ENCODE results near the gene PLD1.
"Not testable (repeated sequence)": the region's sequence is repeated elsewhere in the genome, so short reads cannot be mapped to it uniquely, and the experiment has no call there.

The PLD1 gene

DNA sequence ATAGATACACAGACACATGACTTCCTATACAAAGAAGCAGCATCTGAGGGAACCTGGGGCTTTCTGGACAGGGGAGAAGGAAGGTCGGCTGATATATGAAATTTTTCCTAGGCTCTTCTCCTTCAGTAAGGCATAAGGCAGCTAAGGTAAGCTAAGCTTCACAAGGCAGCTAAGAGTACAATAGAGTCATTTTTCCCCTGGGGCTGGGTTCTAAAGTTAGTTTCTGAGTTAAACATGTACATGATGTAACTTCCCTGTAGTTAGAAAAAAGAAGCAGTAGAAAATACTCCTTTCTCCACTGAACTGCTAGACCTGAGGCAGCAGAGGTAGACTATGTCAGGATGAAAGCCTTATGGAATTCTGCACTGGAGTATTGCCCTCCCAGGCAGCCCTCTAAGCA lies 109.6 kb downstream of the PLD1 start:
- DNase-seq (ENCODE audit: low read depth, low spot score) = no peak

GRCh38 chr3:171700157-171700556 lies 110.1 kb downstream of the PLD1 start:
- no peak for DNase-seq (ENCODE audit: low read depth, low spot score)

DNA sequence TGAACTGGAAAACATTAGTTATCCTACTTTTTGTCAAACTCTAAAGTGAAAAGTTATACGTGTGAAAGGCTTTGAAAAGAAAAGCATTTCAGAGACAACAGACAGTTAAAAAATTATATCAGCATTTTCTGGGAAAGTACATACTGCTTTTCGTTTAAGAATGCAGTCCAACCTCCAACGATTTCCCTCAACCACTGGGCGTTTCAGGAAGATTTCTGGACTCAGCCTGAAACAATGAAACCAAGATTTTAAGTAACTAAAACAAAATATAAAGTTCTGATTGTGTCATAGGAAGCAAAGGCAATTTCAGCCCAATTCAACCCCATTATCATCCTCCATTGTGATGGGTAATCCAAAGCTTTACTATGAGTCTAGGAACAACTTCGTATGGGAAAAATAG lies 110.7 kb downstream of the PLD1 start:
- no peak for DNase-seq (ENCODE audit: low read depth, low spot score)

DNA sequence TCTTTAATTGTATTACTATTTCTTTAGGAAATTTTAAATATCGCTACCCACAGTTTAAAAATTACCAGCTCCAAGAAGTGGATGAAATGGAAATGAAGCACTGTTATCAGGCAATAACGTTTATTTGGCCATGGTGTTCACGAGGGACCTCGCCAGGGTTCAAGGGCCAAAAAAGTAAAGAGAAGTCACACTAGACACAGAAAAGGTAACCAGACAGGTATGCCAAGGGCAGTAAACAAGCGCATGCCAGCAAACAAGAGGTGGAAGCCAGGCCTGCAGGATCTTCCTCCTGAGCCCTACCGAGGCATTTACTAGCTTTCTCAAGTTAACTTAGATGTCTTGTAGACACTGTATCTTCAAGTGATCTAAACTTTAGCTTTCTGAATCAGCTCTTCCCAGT lies 113.5 kb downstream of the PLD1 start:
- no peak for DNase-seq (ENCODE audit: low read depth, low spot score)

DNA sequence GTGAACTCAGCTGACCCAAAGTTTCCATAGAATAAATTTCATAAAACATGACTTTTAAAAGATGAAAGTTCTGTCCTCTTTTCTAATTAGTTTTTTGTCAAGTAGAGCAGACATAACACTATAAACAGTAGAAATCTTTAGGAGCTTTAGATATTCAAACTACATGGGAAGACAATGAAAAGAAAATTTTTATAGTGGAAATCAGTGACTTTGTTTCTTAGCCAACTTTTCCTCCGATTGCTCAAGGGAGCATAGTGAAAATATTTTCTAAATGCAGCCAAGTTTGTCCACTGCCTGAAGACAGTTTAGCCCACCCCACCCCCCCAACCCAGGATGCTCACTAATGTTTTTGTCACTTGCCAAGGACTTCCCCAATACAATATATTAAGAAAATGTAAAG lies 114.9 kb downstream of the PLD1 start:
- DNase-seq (ENCODE audit: low read depth, low spot score) = no peak

DNA sequence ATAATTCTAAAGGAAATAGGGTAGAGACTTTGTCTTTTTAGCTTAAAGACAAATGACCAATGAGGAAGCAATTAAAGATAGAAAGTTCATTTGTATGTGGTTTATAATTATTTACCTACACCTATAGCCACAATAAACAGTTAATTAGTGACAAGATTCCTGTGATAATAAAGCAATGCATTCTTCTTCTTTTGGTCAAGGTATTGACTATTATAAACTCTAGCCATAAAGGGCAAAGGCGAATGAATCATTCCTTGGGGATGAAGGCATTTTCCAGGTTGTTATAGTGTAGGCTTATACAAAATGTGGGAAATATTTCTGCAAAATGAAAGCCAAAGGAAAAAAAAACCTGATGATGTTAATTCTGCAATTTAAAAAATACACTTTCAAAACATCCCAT lies 115.4 kb downstream of the PLD1 start:
- no peak for DNase-seq (ENCODE audit: low read depth, low spot score)

DNA sequence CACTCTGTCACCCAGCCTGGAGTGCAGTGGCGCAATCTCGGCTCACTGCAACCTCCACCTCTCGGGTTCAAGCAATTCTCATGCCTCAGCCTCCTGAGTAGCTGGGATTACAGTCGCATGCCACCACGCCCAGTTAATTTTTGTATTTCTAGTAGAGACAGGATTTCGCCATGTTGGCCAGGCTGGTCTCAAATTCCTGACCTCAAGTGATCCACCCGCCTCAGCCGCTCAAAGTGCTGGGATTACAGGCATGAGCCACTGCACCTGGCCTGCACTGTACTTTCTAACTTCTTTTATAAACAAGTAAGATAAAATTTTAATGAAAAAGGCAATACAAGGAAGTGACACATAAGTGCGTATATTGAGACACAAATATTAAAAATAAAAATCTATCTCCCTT lies 117.7 kb downstream of the PLD1 start:
- DNase-seq (ENCODE audit: low read depth, low spot score) = not testable (repeated sequence)

- DNase-seq (ENCODE audit: low read depth, low spot score) = no peak
Observed at GRCh38 chr3:171691485-171691884, 118.8 kb downstream of the PLD1 start.

- no peak for DNase-seq (ENCODE audit: low read depth, low spot score)
Observed at GRCh38 chr3:171690281-171690680, 120.0 kb downstream of the PLD1 start.

DNA sequence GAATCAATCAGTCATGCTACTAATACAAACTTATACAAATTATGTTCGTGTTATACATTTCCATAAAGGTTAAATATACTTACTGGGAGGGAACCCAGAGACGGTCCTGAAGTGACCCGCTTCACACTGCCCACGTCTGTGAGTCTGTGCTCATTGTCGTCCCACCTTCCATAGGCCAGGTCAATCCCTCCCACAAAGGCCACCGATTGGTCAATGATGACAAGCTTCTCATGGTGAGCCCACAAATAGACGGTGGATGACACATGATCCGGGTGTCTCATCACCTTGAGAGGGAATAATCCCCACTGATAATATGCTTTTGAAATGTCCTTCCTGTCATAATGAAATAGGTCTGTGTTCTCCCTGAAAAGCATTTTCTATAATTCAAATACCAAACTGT lies 121.7 kb downstream of the PLD1 start:
- no peak for DNase-seq (ENCODE audit: low read depth, low spot score)

GRCh38 chr3:171688002-171688401 lies 122.3 kb downstream of the PLD1 start:
- DNase-seq (ENCODE audit: low read depth, low spot score) = no peak

- DNase-seq (ENCODE audit: low read depth, low spot score) = no peak
Observed at GRCh38 chr3:171687581-171687980, 122.7 kb downstream of the PLD1 start.

DNA sequence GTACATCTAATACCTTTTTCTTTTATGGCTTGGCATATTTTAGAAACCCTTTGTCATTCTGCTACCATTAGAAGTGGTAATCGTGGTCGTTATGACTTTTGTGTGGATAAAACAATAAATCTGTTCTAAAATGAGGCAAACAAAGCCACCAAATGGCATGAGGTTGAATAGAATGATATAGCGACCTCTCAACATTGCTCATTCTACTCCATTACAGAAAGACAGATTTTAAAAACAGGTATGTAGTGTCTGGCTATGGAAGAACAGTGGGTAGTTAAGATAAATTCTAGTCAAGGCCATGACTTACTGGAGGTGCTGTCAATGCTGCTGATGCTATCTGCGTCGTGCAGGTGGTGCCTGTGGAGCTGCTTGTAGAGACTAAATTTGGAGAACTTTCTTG lies 123.2 kb downstream of the PLD1 start:
- DNase-seq (ENCODE audit: low read depth, low spot score) = no peak

DNA sequence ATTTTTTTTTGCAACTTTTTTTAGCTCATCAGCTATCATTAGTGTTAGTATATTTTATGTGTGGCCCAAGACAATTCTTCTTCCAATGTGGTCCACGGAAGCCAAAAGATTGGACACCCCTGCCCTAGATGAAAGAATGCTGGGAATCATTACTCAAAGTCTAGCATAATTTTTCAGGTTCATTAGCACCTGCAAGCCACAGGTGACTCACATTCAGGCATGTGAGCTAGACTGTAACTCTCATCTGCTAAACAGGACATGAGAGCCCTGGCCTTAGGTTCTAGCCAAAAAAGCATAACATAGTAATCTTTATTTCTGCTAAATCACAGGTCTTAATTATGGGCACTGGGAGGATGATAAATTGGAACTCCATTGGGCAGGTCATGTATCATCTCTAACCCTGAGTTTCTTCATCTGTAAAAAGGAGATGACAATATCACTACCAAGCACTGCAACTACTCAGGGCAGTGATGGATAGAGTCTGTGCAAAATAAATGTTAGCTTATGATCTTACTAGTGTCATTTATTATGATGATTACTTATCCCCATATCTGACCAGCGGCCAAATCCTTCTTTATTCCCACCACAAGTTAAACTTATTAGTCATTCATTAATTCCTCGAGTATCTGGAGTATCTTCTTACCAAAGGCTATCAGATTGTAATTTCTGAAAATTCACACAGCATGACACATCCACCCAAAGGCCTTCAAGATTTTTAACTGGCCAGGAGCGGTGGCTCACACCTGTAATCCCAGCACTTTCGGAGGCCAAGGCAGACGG lies 125.0 kb downstream of the PLD1 start:
- no peak for DNase-seq (ENCODE audit: low read depth, low spot score)

- no peak for DNase-seq (ENCODE audit: low read depth, low spot score)
Observed at GRCh38 chr3:171684221-171684620, 126.1 kb downstream of the PLD1 start.

DNA sequence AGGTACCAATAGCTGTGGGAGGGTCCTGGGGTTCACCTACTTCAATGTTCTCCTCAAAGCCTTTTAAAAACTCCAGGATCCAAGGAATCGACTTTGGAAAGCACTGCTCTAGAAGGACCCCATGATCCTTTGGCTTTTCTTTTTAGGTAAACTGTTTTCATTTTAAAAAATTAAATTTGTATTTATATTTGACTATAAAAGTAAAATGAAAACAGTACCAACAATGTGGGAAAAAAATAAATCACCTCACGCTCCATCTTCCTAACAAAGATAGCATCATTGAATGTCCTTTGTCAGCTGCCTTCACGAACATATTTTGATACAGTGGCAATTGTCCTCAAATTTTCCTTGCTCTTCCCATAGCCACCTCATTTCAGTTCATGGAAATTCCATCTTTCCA lies 127.5 kb downstream of the PLD1 start:
- no peak for DNase-seq (ENCODE audit: low read depth, low spot score)

- no peak for DNase-seq (ENCODE audit: low read depth, low spot score)
Observed at GRCh38 chr3:171680726-171681411, 129.4 kb downstream of the PLD1 start.

- DNase-seq (ENCODE audit: low read depth, low spot score) = no peak
Observed at GRCh38 chr3:171678971-171679492, 131.3 kb downstream of the PLD1 start.

GRCh38 chr3:171677706-171678105 lies 132.6 kb downstream of the PLD1 start:
- DNase-seq (ENCODE audit: low read depth, low spot score) = no peak

DNA sequence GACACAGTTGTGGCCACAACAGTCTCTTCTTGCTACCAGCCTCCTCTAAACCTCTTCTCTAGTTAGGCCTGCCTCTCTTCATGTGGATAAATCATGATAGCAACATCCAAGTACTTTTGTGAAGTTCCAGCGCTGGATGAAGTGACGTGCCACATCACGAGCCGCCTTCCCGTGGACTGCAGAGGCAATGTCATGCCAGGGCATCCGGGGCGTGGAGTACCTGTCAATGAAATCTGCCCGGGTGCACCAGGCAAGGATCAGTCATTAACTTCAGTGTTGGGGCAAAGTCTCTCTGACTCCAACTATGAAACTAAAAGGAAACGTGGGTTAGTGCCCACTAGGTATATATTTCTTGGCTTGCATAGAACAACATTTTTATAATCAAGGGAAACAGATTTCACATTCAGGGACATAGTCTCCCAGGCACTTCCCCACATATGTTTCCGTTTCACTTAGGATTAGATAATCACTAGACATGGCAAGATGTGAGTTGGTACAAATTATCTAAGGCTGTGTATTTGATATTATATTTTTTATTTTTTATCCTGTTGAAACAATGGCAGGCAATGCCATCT lies 133.6 kb downstream of the PLD1 start:
- DNase-seq (ENCODE audit: low read depth, low spot score) = no peak

DNA sequence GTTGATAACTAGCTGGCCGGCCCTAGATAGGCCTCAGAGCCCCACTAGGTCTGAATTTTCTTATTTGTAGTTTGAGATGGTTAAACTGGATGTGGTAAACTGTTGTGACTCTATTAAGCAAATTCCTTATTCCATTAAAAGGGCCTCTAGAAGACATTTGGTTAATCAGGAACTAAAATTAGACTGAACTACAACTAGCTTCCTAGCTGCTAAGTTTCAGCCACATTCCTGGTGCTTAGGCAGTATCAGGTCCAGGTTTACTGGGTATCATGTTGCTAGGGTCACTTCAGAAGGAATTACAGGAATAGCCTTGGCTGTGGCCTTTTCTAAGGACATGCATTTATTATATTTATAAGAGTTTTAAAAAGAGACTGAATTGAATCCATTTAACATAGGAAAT lies 136.3 kb downstream of the PLD1 start:
- DNase-seq (ENCODE audit: low read depth, low spot score) = no peak

DNA sequence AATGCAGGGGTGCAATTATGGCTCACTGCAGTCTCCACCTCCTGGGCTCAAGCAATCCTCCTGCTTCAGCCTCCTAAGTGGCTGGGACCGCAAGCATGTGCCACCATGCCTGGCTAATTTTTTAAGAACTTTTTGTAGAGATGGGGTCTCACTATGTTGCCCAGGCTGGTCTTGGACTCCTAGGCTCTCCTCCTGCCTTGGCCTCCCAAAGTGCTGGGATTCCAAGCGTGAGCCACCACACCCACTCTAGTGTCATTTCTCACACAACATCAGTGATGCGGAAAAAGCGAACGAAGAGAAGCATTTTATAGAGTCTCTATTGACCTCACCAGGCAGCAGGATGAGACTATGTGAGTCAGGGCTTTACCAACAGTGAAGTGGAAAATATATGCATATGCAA lies 137.7 kb downstream of the PLD1 start:
- no peak for DNase-seq (ENCODE audit: low read depth, low spot score)

DNA sequence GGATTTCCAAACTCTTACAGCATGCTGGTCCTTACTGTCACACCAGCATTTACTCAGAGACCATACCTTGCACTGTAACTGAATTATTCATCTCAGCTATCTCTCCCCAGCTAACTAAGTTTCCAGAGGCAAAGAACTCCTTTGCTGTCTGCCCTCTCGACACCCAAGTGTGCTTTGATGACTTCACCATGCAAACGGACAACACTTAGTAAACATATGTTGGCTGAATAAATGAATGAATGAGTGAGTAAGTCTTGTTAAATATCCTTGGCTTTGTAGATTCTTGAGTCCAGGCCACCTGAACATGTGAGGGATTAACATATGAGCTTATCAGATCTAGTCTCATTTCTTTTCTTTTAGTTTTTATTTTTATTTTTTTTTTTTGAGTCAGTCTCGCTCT lies 138.2 kb downstream of the PLD1 start:
- DNase-seq (ENCODE audit: low read depth, low spot score) = no peak

All from ELF-1 (cell line).